Measurements from ENCODE around the gene GARNL3.

Gene GARNL3

DNA sequence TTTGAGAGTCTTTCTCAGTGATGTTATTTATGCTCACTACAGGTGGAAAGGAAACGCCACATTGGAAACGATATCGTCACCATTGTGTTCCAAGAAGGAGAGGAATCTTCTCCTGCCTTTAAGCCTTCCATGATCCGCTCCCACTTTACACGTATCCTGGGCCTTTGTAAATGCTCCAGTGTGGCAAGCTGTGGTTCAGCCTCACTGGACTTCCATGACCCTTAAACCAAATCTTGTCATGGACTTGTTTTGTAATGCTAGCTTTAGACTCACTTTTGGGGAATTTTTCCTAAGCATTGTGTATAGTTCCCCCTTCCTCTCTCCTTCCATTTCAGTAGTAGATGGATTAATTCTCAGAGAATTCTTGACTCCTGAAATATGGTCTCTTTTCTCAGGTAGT is 71.5 kb downstream of the GARNL3 start:
- CTCF ChIA-PET = interaction anchor here (0.8 to 1.5 kb wide), 2 partner anchors 11 to 24 kb away, joined by 3 read pairs; no protein-coding TSS in a partner anchor

DNA sequence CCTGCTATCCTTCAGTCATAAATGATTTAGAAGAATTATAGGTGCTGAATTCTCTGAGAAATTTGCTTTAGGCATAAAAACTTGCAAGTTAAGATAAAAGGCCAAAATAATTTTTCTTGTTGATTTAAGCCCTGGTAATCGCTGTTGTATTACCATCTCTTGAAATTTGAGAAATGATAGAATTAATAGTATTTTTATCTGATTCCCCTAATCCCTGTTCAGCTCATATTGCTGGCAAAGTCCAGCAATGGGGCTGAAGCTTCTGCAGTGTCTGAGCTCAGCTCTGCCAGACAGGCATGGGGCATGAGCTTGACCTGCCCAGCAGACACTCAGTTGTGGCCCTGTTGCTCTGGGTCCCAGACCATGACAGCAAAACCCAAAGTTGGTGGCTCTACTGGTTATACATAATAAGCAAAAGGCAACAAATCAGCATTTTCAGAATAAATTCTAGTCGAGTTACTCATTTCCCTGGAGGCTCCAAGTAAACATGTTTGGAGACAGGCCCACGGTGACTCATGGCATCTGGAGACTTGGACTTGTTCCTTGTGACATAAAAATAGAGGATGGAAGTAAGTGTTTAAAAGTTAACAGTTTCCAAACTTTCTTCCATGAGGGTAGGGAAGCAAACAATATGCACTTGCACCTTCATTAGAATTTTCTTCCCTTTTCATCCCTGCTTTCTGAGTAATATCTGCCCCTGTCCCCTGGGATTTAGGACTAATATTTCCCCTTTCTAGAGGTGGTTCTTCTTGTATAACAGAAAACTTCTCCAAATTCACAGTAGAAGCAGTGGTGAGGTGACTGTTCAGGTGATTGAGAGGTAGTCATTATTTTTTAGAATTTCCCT is 72.2 kb downstream of the GARNL3 start:
- DNase-seq (ENCODE audit: low read depth, low spot score) = peak; percentile 79
- H3K4me3 ChIP-seq (ENCODE audit: low read depth, low read length) = no peak overlapping the region
- TF ChIP-seq, protein P1, sequence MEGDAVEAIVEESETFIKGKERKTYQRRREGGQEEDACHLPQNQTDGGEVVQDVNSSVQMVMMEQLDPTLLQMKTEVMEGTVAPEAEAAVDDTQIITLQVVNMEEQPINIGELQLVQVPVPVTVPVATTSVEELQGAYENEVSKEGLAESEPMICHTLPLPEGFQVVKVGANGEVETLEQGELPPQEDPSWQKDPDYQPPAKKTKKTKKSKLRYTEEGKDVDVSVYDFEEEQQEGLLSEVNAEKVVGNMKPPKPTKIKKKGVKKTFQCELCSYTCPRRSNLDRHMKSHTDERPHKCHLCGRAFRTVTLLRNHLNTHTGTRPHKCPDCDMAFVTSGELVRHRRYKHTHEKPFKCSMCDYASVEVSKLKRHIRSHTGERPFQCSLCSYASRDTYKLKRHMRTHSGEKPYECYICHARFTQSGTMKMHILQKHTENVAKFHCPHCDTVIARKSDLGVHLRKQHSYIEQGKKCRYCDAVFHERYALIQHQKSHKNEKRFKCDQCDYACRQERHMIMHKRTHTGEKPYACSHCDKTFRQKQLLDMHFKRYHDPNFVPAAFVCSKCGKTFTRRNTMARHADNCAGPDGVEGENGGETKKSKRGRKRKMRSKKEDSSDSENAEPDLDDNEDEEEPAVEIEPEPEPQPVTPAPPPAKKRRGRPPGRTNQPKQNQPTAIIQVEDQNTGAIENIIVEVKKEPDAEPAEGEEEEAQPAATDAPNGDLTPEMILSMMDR (IDR thresholded peaks at IDR 0.05; ENCODE audit: insufficient read depth, low read length, missing control alignments) = no peak
- ChIA-PET POLR2A (no interaction called here), CTCF (interaction anchor here (0.8 kb wide), 1 partner anchor 23 kb away, joined by 3 read pairs; no protein-coding TSS in a partner anchor)

More for the DNA sequence above, 71.5 kb downstream of the GARNL3 start:
- TF ChIP-seq, protein P1 (IDR thresholded peaks at IDR 0.05; ENCODE audit: insufficient read depth, low read length, missing control alignments) = no peak
- DNase-seq (ENCODE audit: low read depth, low spot score) = no peak
- H3K4me3 ChIP-seq (ENCODE audit: low read depth, low read length) = no peak overlapping the region
- POLR2A ChIA-PET = no interaction called here

DNA sequence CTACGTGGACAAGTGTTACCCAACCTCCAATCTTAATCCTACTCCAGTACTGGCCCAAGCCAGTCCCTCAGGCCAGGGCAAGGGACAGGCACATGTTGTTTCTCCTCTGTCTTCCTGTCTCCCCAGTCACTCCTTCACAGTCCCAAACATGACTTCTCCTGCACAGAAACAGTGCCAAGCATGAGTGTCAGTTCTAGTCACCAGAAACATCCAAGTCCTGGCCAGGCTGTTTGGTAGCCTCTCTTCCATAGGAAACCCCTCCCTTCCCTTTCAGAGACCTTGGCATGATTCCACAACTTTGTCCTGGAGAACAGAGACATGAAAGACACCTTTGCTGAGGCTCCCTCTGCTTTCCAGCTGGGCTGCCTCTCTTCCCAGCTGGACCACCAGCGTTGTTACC is 76.1 kb downstream of the GARNL3 start:
- POLR2A ChIA-PET = no interaction called here
- TF ChIP-seq, protein P1 (IDR thresholded peaks at IDR 0.05; ENCODE audit: insufficient read depth, low read length, missing control alignments) = no peak
- no peak for DNase-seq (ENCODE audit: low read depth, low spot score)
- CTCF ChIA-PET = no interaction called here
- no peak overlapping the region for H3K4me3 ChIP-seq (ENCODE audit: low read depth, low read length)

DNA sequence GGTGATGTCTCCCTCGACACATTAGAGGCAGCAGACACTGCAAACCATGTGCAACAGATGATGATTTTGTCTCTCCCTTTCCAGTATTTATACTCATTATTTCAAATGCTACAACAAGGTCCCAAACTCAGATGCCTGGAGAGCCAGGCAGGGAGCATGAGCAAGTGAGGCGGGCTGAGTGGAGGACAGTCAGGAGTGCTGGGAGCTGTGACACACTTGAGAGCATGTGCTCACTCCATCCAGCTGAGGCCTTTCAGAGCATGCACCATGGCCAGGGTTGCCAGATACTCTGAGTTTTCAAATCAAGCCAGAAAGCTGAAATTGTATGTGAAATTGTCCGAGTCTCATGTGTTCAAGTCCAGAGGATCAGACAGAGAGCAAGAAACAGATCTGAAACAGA is 76.6 kb downstream of the GARNL3 start:
- ChIA-PET CTCF (no interaction called here), POLR2A (no interaction called here)
- TF ChIP-seq, protein P1 (IDR thresholded peaks at IDR 0.05; ENCODE audit: insufficient read depth, low read length, missing control alignments) = no peak
- H3K4me3 ChIP-seq (ENCODE audit: low read depth, low read length) = no peak overlapping the region
- no peak for DNase-seq (ENCODE audit: low read depth, low spot score)

DNA sequence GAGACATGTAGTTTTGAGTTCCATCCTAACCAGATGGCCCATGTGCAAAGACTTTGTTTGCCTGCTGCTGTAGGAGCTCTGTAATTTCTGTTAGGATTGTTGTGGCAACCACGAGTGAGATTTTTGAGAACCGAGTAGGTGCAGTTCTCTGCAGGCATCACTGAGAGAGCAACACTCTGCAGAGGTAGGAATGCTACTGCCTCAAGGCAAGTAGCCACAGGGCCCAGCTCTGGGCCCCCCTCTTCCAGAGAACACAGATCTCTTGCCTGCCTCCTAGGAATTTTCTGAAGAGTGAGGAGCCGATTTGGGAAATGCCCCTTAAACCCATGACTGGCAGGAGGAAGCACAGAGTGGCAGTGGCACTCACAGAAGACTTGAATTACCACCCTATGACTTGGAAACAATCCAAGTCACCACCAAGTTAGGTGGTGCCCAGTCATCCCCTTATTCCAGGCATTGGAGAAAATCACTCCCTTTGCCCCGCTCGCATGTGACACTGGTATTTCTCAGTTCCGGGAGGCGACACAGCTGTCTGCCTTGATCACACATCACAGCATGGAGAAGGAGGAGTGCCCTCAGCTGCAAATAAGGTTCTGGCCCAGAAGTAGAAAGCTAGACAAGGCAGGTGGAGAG is 79.9 kb downstream of the GARNL3 start:
- DNase-seq (ENCODE audit: low read depth, low spot score) = peak; percentile 53
- no peak overlapping the region for H3K4me3 ChIP-seq (ENCODE audit: low read depth, low read length)
- ChIA-PET POLR2A (interaction anchor here (0.8 kb wide), 1 partner anchor 12 kb away, joined by 3 read pairs; no protein-coding TSS in a partner anchor), CTCF (interaction anchor here (0.9 kb wide), 1 partner anchor 26 kb away, joined by 3 read pairs; no protein-coding TSS in a partner anchor)
- TF ChIP-seq, protein P1 (IDR thresholded peaks at IDR 0.05; ENCODE audit: insufficient read depth, low read length, missing control alignments) = no peak

DNA sequence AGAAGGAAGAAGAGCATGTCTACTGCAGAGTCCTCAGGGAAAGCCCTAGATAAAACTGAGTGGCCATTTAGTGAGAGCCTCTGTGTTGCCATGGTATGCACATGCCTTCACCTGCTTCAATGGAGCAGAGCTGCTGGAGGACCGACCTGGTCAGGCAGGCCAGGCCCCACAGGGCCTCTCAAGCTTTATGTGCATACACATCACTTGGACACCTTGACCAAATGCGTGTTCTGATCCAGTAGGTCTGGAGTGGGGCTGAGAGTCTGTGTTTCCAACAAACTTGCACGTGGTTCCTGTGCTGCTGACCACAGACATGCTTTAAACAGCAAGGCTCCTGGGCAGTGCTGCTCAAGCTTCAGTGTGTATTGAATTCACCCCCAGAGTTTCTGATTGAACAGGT is 81.0 kb downstream of the GARNL3 start:
- H3K4me3 ChIP-seq (ENCODE audit: low read depth, low read length) = no peak overlapping the region
- CTCF ChIA-PET = interaction anchor here (0.9 kb wide), 1 partner anchor 25 kb away, joined by 3 read pairs; no protein-coding TSS in a partner anchor
- POLR2A ChIA-PET = no interaction called here
- DNase-seq (ENCODE audit: low read depth, low spot score) = no peak
- TF ChIP-seq, protein P1 (IDR thresholded peaks at IDR 0.05; ENCODE audit: insufficient read depth, low read length, missing control alignments) = no peak
